ENCODE data around the gene TAPBPL. TPM values are rescaled to one million over a fixed set of nuclear protein-coding genes. Genes with fewer than 3 reads are reported as not detected.

The TAPBPL gene
- total and polyA plus RNA-seq, 12 donors, result 7.9 to 57.5 (median 17.0) TPM

GRCh38 chr12:6468283-6468575 is 16.4 kb downstream of the TAPBPL start:
- Histone ChIP-seq H3K27ac (no peak overlapping the region), H3K4me3 (no peak overlapping the region), H3K4me1 (peaks cover 4 to 66% (median 21%) of the 10 kb centered on the region in 9 donors), H3K36me3 (peaks cover 0 to 35% (median 17%) of the 10 kb centered on the region in 9 donors), H3K27me3 (no peaks in the 10 kb centered on the region), H3K9me3 (no peaks in the 10 kb centered on the region)
- DNase-seq, result no peak
- no peak for TF ChIP-seq CTCF (IDR thresholded peaks at IDR 0.05)
- intact Hi-C loops (cut with DNase I), result loop anchor here in 4 of 10 donors (5.0 to 10.0 kb wide), 3 partner anchors 69 to 143 kb away; no protein-coding TSS in a partner anchor
- ATAC-seq, result no peak

- DNase-seq, result no peak
- no peaks in the 10 kb centered on the region for H3K9me3 ChIP-seq
- ATAC-seq, result no peak
- intact Hi-C loops (cut with DNase I), result loop anchor here in 4 of 10 donors (5.0 to 10.0 kb wide), 3 partner anchors 68 to 144 kb away; no protein-coding TSS in a partner anchor
- no peaks in the 10 kb centered on the region for H3K27me3 ChIP-seq
- H3K27ac ChIP-seq, result peak overlapping the region in 2 of 10 donors; percentile 7 to 93
- no peak for TF ChIP-seq CTCF (IDR thresholded peaks at IDR 0.05)
- H3K36me3 ChIP-seq, result peaks cover 0 to 26% (median 9%) of the 10 kb centered on the region in 9 donors
- peaks cover 4 to 57% (median 21%) of the 10 kb centered on the region in 9 donors for H3K4me1 ChIP-seq
- WGBS, 2 donors, result 57 to 68% methylated on average over 6 of the region's 6 CpGs
- peak overlapping the region in 6 of 10 donors; percentile 65 to 78 (median 72) for H3K4me3 ChIP-seq
Measured at GRCh38 chr12:6469092-6469491, 17.2 kb downstream of the TAPBPL start.

- H3K36me3 ChIP-seq, result peaks cover 0 to 19% (median 5%) of the 10 kb centered on the region in 9 donors
- intact Hi-C loops (cut with DNase I), result loop anchor here in 7 of 10 donors (1.0 to 10.0 kb wide), 7 partner anchors 24 to 145 kb away; partner anchors contain the start of genes GAPDH (in 5 of the 7) and MRPL51 (in 1 of the 7)
- H3K4me3 ChIP-seq, result peak overlapping the region; percentile 60 to 78 (median 72)
- TF ChIP-seq CTCF (IDR thresholded peaks at IDR 0.05), result no peak
- H3K4me1 ChIP-seq, result peaks cover 4 to 50% (median 21%) of the 10 kb centered on the region in 9 donors
- 22 to 26% methylated on average over 16 of the region's 16 CpGs for WGBS, 2 donors
- no peaks in the 10 kb centered on the region for H3K27me3 ChIP-seq
- ATAC-seq (no peak), DNase-seq (no peak)
- H3K9me3 ChIP-seq, result no peaks in the 10 kb centered on the region
- H3K27ac ChIP-seq, result peak overlapping the region in 9 of 10 donors; percentile 80 to 93 (median 87)
Measured at GRCh38 chr12:6469609-6470374, 17.9 kb downstream of the TAPBPL start.

- Histone ChIP-seq H3K9me3 (no peaks in the 10 kb centered on the region), H3K4me3 (peak within 1 kb of the TSS; percentile 60 to 78 (median 72)), H3K27me3 (no peaks in the 10 kb centered on the region), H3K27ac (peak within 1 kb of the TSS; percentile 16 to 93 (median 86)), H3K36me3 (peaks cover 0 to 13% (median 5%) of the 10 kb centered on the region in 9 donors), H3K4me1 (peaks cover 4 to 45% (median 21%) of the 10 kb centered on the region in 9 donors)
- DNase-seq, result peak; percentile 97 to 98
- peak; percentile 97 to 99 (median 98) for ATAC-seq
- WGBS, 2 donors, result 0 to 1% methylated on average over 64 to 69 of the region's 69 CpGs
- TF ChIP-seq CTCF (IDR thresholded peaks at IDR 0.05), result peak in 2 of 9 donors; percentile 9 to 16
- intact Hi-C loops (cut with DNase I), result loop anchor here in 5 of 10 donors (1.0 to 10.0 kb wide), 4 partner anchors 23 to 64 kb away; partner anchors contain the start of genes GAPDH (in 5 of the 5) and MRPL51 (in 1 of the 5)
Measured at GRCh38 chr12:6470375-6471163, 18.7 kb downstream of the TAPBPL start, which contains the start of gene VAMP1. VAMP1 (minus strand) TSS chr12:6470677; CDS start chr12:6470531, 146 bp downstream.

Data from heart right ventricle (tissue), 16 donors.